ENCODE data around the gene LRRC63. TPM values are rescaled to one million over a fixed set of nuclear protein-coding genes. Genes with fewer than 3 reads are reported as not detected.

Gene LRRC63
- total and polyA plus RNA-seq, 7 donors, result 0.03 to 0.04 TPM; not detected in 5

- Histone ChIP-seq H3K4me3 (no peak overlapping the region), H3K9me3 (no peaks in the 10 kb centered on the region), H3K27ac (no peak overlapping the region), H3K36me3 (ENCODE audit: insufficient read depth in 1 of 2, low read depth in 1 of 2) (no peaks in the 10 kb centered on the region), H3K27me3 (ENCODE audit: insufficient read depth in 3 of 3, low read length in 2 of 3) (peaks cover 0 to 2% (median 0%) of the 10 kb centered on the region in 3 donors), H3K4me1 (peaks cover 3% of the 10 kb centered on the region)
- DNase-seq (no peak), ATAC-seq (no peak)
- no peak for TF ChIP-seq CTCF (IDR thresholded peaks at IDR 0.05)
- WGBS, 3 donors, result 84 to 90% (median 90%) methylated on average over 2 of the region's 2 CpGs
- intact Hi-C loops (cut with DNase I), result loop anchor here in 1 of 2 donors (10.0 kb wide), 1 partner anchor 365 kb away; no protein-coding TSS in a partner anchor
Observed at GRCh38 chr13:46169758-46170157, 42.0 kb upstream of the LRRC63 start.

GRCh38 chr13:46170268-46170667 is 41.5 kb upstream of the LRRC63 start:
- Histone ChIP-seq H3K9me3 (no peaks in the 10 kb centered on the region), H3K27ac (no peak overlapping the region), H3K27me3 (ENCODE audit: insufficient read depth in 3 of 3, low read length in 2 of 3) (peaks cover 0 to 4% (median 0%) of the 10 kb centered on the region in 3 donors), H3K4me3 (no peak overlapping the region), H3K4me1 (peaks cover 3% of the 10 kb centered on the region), H3K36me3 (ENCODE audit: insufficient read depth in 1 of 2, low read depth in 1 of 2) (no peaks in the 10 kb centered on the region)
- DNase-seq (no peak), ATAC-seq (no peak)
- 61 to 77% (median 76%) methylated on average over 7 of the region's 7 CpGs for WGBS, 3 donors
- no peak for TF ChIP-seq CTCF (IDR thresholded peaks at IDR 0.05)
- intact Hi-C loops (cut with DNase I), result no loop called here

- H3K4me3 ChIP-seq, result no peak overlapping the region
- H3K36me3 ChIP-seq (ENCODE audit: insufficient read depth in 1 of 2, low read depth in 1 of 2), result no peaks in the 10 kb centered on the region
- TF ChIP-seq CTCF (IDR thresholded peaks at IDR 0.05), result no peak
- H3K9me3 ChIP-seq, result no peaks in the 10 kb centered on the region
- DNase-seq (no peak), ATAC-seq (peak in 1 of 4 donors; percentile 36)
- peaks cover 0 to 4% (median 0%) of the 10 kb centered on the region in 3 donors for H3K27me3 ChIP-seq (ENCODE audit: insufficient read depth in 3 of 3, low read length in 2 of 3)
- H3K27ac ChIP-seq, result no peak overlapping the region
- peaks cover 3% of the 10 kb centered on the region for H3K4me1 ChIP-seq
- WGBS, 3 donors, result 33 to 41% (median 41%) methylated on average over 3 of the region's 3 CpGs
- intact Hi-C loops (cut with DNase I), result no loop called here
Observed at GRCh38 chr13:46170687-46171086, 41.0 kb upstream of the LRRC63 start.

GRCh38 chr13:46171217-46171616 is 40.5 kb upstream of the LRRC63 start:
- intact Hi-C loops (cut with DNase I), result no loop called here
- no peak overlapping the region for H3K27ac ChIP-seq

More at GRCh38 chr13:46171217-46171616, 40.5 kb upstream of the LRRC63 start:
- WGBS, 3 donors, result 56 to 62% (median 56%) methylated on average over 4 of the region's 4 CpGs
- H3K36me3 ChIP-seq (ENCODE audit: insufficient read depth in 1 of 2, low read depth in 1 of 2), result no peaks in the 10 kb centered on the region
- ATAC-seq (no peak), DNase-seq (no peak)
- H3K4me3 ChIP-seq, result no peak overlapping the region
- TF ChIP-seq CTCF (IDR thresholded peaks at IDR 0.05), result no peak
- H3K4me1 ChIP-seq, result peaks cover 3% of the 10 kb centered on the region
- no peaks in the 10 kb centered on the region for H3K9me3 ChIP-seq
- H3K27me3 ChIP-seq (ENCODE audit: insufficient read depth in 3 of 3, low read length in 2 of 3), result peaks cover 0 to 2% (median 0%) of the 10 kb centered on the region in 3 donors
